Measurements from ENCODE around the gene EIF4ENIF1.
"Not testable (repeated sequence)": the region's sequence is repeated elsewhere in the genome, so short reads cannot be mapped to it uniquely, and the experiment has no call there.

Gene EIF4ENIF1

DNA sequence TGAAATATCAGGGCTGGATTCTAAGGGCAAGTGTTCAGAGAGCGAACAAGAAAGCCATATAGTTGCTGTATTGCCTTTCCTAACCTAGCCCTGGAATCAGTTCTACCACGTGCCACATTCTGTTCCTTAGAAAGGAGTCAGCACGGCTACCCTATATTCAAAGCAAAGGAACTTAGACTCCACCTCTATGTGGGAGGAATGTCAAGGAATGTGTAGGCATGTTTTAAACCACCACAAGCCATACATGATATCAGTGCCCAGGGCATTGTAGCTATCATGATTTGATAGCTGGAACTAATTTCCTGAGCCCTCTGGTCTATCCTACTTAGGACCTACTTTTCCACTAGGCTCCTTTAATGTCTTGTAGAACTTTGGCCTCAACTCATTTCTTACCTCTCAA is 2.5 kb upstream of the EIF4ENIF1 start:
- TF ChIP-seq, protein P1, sequence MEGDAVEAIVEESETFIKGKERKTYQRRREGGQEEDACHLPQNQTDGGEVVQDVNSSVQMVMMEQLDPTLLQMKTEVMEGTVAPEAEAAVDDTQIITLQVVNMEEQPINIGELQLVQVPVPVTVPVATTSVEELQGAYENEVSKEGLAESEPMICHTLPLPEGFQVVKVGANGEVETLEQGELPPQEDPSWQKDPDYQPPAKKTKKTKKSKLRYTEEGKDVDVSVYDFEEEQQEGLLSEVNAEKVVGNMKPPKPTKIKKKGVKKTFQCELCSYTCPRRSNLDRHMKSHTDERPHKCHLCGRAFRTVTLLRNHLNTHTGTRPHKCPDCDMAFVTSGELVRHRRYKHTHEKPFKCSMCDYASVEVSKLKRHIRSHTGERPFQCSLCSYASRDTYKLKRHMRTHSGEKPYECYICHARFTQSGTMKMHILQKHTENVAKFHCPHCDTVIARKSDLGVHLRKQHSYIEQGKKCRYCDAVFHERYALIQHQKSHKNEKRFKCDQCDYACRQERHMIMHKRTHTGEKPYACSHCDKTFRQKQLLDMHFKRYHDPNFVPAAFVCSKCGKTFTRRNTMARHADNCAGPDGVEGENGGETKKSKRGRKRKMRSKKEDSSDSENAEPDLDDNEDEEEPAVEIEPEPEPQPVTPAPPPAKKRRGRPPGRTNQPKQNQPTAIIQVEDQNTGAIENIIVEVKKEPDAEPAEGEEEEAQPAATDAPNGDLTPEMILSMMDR (IDR thresholded peaks at IDR 0.05; ENCODE audit: low read depth, low read length), result no peak
- no peak for DNase-seq (ENCODE audit: low read depth in 2 of 2)
- no peak overlapping the region for H3K4me3 ChIP-seq (replicated peaks in 1 of 2; ENCODE audit: low read depth in 2 of 2, low read length in 2 of 2)

DNA sequence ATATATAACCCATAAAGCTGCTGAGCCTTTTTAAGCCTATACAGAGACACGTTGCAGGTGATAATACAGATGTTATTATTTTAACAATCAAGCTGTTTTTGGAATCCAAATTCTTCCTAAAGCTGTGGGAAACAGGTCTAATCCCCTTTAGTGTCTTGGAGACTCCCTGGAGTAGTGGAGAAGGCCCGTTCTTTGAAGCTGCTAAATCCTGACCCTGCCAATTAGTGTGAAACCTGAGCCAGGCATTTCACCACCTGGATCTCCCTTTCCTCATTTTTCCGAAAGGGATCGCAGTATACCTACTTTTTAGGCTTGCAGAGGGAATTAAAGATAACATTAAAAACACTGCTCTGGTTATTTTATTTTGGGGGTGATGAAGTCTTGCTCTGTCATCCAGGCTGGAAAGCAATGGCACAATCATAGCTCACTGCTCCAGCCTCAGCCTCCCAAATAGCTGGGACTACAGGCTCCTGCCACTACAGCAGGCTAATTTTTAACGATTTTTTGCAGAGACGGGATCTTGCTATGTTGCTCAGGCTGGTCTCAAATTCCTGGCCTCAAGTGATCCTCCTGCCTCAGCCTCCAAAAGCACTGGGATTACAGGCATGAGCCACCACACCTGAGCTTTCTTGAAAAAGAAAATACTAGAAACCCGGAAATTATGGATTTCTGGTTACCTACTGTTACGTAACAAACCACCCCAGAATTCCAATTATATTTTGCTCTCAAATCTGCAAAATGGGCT is 1.7 kb upstream of the EIF4ENIF1 start:
- no peak for DNase-seq (ENCODE audit: low read depth in 2 of 2)
- TF ChIP-seq, protein P1 (IDR thresholded peaks at IDR 0.05; ENCODE audit: low read depth, low read length), result no peak
- H3K4me3 ChIP-seq (replicated peaks in 1 of 2; ENCODE audit: low read depth in 2 of 2, low read length in 2 of 2), result no peak overlapping the region

DNA sequence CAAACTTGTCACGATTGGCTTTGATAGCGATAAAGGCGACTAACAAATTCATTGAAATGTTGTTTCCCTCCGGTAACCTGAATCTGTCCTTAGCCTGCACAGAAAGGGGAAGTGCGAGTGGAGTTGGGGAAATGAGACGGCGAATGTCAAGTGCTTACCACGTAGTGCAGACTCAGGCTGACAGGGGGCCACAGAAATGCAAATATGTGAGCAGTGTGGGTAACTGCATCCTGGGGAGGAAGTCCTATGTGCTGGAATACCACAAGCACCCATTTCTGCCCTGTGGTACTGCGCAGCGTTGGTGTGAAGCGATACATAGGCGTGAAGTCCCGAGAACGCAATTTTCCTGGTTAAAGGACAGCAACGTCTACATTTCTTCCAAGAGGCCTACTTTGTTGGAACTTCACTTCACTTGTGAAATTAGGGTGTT is 869 bp upstream of the EIF4ENIF1 start:
- H3K4me3 ChIP-seq (replicated peaks in 1 of 2; ENCODE audit: low read depth in 2 of 2, low read length in 2 of 2), result peak overlapping the region; percentile 81 to 92
- TF ChIP-seq, protein P1 (IDR thresholded peaks at IDR 0.05; ENCODE audit: low read depth, low read length), result peak; percentile 32
- DNase-seq (ENCODE audit: low read depth in 2 of 2), result peak; percentile 71 to 74

DNA sequence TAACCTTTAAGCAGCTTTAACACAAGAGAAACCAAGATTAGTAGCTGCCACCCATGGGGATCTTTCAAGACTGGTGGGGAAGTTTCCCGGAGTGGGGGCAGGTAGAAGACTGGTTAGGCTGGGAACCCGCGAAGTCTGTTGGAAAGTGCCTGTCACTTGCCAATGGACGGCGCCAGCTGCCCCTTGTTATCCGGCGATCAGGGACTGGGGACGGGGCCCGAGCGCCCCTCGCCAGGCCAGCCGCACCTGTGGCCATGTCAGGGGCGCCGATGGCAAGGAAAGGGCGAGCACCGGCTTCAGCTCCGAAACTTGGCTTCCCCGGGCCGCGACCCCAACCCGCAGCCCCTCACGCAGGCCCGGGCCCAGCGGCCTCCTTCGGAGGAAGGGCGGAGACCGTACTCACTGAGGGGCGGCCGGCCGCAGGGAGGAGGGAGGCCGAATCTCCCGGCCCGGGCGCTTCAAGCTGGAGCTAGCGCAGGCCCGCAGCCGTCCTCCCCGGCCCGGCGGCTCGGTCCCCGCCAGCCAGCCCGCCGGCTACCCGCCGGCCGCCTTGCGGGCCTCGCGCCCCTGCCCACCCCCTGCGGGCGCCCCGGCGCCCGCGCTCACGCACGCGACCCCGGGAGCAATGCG is 539 bp downstream of the EIF4ENIF1 start:
- peak; percentile 31 to 35 for DNase-seq (ENCODE audit: low read depth in 2 of 2)
- TF ChIP-seq, protein P1 (IDR thresholded peaks at IDR 0.05; ENCODE audit: low read depth, low read length), result no peak
- peak overlapping the region; percentile 82 to 92 for H3K4me3 ChIP-seq (replicated peaks in 1 of 2; ENCODE audit: low read depth in 2 of 2, low read length in 2 of 2)

DNA sequence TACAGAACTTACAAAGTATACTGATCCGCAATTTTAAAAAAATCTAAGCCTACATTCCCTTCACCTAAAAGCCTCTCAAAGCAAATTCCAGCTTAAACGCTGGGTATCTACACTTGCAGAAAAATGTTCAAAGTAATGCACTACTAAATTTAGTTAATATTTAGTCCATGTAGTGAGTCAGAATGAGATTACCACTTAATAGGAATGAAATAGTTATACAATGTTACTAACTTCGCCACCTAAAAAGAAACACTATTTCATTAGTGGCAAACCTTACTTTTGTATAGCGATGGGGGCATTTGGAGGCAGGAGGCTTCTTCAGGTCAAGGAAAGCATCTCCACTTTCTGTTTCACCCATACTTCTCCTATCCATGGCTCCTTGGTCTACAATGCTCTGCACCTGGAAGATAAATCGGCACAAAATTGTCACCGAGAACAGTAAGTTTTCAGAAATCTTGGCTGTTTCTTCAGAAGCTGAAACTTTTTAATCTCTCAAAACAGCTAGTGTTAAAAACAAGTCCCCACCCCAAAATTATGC is 1.2 kb downstream of the EIF4ENIF1 start:
- peak overlapping the region; percentile 82 to 92 for H3K4me3 ChIP-seq (replicated peaks in 1 of 2; ENCODE audit: low read depth in 2 of 2, low read length in 2 of 2)
- TF ChIP-seq, protein P1 (IDR thresholded peaks at IDR 0.05; ENCODE audit: low read depth, low read length), result no peak
- no peak for DNase-seq (ENCODE audit: low read depth in 2 of 2)

DNA sequence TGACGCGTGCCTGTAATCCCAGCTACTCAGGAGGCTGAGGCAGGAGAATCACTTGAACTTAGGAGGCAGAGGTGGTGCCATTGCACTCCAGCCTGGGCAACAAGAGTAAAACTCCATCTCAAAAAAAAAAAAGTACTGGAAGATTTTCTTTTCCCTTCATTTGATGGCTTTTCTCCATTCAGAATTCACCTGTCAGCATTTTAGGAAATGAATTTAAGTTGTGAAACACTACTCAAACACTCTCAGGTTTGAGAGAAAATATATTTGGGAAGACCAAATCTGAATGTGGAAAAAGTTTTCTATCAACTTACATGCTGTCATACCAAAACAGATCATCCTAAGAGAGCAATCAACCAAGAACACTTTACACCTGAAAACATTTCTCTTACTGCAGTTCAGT is 2.7 kb downstream of the EIF4ENIF1 start:
- H3K4me3 ChIP-seq (replicated peaks in 1 of 2; ENCODE audit: low read depth in 2 of 2, low read length in 2 of 2), result no peak overlapping the region
- TF ChIP-seq, protein P1 (IDR thresholded peaks at IDR 0.05; ENCODE audit: low read depth, low read length), result no peak
- DNase-seq (ENCODE audit: low read depth in 2 of 2), result no peak

DNA sequence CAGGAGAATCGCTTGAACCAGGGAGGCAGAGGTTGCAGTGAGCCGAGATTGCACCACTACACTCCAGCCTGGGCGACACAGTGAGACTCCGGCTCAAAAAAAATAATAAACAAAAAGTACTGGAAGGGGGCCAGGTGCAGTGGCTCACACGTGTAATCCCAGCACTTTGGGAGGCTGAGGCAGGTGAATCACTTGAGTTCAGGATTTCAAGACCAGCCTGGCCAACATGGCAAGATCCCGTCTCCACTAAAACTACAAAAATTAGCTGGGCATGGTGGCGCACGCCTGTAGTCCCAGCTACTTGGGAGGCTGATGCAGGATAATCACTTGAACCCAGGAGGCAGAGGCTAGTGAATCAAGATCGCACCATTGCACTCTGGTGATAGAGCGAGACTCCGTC is 3.3 kb downstream of the EIF4ENIF1 start:
- not testable (repeated sequence) for DNase-seq (ENCODE audit: low read depth in 2 of 2)

DNA sequence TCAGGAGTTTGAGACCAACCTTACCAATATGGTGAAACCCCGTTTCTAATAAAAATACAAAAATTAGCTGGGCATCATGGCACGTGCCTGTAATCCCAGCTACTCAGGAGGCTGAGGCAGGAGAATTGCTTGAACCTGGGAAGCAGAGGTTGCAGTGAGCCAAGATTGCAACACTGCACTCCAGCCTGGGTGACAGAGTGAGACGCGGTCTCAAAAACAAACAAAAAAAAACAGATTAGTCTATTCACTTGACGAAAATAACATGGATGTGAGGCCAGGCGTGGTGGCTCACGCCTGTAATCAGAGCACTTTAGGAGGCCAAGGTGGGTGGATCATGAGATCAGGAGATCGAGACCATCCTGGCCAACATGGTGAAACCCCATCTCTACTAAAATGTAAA is 7.2 kb downstream of the EIF4ENIF1 start:
- not testable (repeated sequence) for H3K4me3 ChIP-seq (replicated peaks in 1 of 2; ENCODE audit: low read depth in 2 of 2, low read length in 2 of 2); DNase-seq (ENCODE audit: low read depth in 2 of 2)

More for the DNA sequence above, 3.3 kb downstream of the EIF4ENIF1 start:
- H3K4me3 ChIP-seq (replicated peaks in 1 of 2; ENCODE audit: low read depth in 2 of 2, low read length in 2 of 2), result not testable (repeated sequence)

Data from cardiac fibroblast (primary cell).